ENCODE measurements around the gene DAP.
A peak's percentile ranks its signal among the peaks of the same experiment; 100 is the strongest.

The DAP gene

GRCh38 chr5:10695055-10695649, 65.9 kb downstream of the DAP start:
- DNase-seq (ENCODE audit: low read depth): no peak
- no peak overlapping the region for H3K4me3 ChIP-seq (ENCODE audit: control insufficient read depth, low read depth, low read length)
- TF ChIP-seq CTCF (IDR thresholded peaks at IDR 0.05; ENCODE audit: control insufficient read depth, insufficient read depth, low read depth, low read length, missing control alignments): peak; percentile 91

GRCh38 chr5:10691826-10692785, 68.9 kb downstream of the DAP start:
- H3K4me3 ChIP-seq (ENCODE audit: control insufficient read depth, low read depth, low read length): no peak overlapping the region
- no peak for TF ChIP-seq CTCF (IDR thresholded peaks at IDR 0.05; ENCODE audit: control insufficient read depth, insufficient read depth, low read depth, low read length, missing control alignments)
- no peak for DNase-seq (ENCODE audit: low read depth)

GRCh38 chr5:10690460-10691440, 70.3 kb downstream of the DAP start:
- DNase-seq (ENCODE audit: low read depth): no peak
- no peak for TF ChIP-seq CTCF (IDR thresholded peaks at IDR 0.05; ENCODE audit: control insufficient read depth, insufficient read depth, low read depth, low read length, missing control alignments)

GRCh38 chr5:10689391-10690081, 71.5 kb downstream of the DAP start:
- peak; percentile 26 for TF ChIP-seq CTCF (IDR thresholded peaks at IDR 0.05; ENCODE audit: control insufficient read depth, insufficient read depth, low read depth, low read length, missing control alignments)
- H3K4me3 ChIP-seq (ENCODE audit: control insufficient read depth, low read depth, low read length): no peak overlapping the region
- no peak for DNase-seq (ENCODE audit: low read depth)

More at GRCh38 chr5:10690460-10691440, 70.3 kb downstream of the DAP start:
- H3K4me3 ChIP-seq (ENCODE audit: control insufficient read depth, low read depth, low read length): no peak overlapping the region

- H3K4me3 ChIP-seq (ENCODE audit: control insufficient read depth, low read depth, low read length): no peak overlapping the region
- no peak for DNase-seq (ENCODE audit: low read depth)
- no peak for TF ChIP-seq CTCF (IDR thresholded peaks at IDR 0.05; ENCODE audit: control insufficient read depth, insufficient read depth, low read depth, low read length, missing control alignments)
Observed at GRCh38 chr5:10688651-10689171, 72.3 kb downstream of the DAP start.

Measured in AG09309 (cell line).